Endodermal cell (in vitro differentiated cells): ENCODE results near the gene ADAMTS6. TPM values are rescaled to one million over a fixed set of nuclear protein-coding genes. Genes with fewer than 3 reads are reported as not detected.

Experiments
- DNase-seq: peaks from one replicate; pipeline ENCODE4 v3.0.0-alpha.2; 2017
- H3K27ac ChIP-seq: 2 replicates; pipeline ENCODE4 v1.5.1; 2013; ENCODE audit warnings: mild to moderate bottlenecking, low read depth, low read length, moderate library complexity
- H3K27me3 ChIP-seq: 2 replicates; pipeline ENCODE4 v1.6.1; 2013; ENCODE audit warnings: mild to moderate bottlenecking, low read length, moderate library complexity; ENCODE audit not compliant: insufficient read depth, control insufficient read depth, poor library complexity, severe bottlenecking
- H3K36me3 ChIP-seq: 2 replicates; pipeline ENCODE4 v1.7.0; 2013; ENCODE audit warnings: mild to moderate bottlenecking, low read length, moderate library complexity; ENCODE audit not compliant: control insufficient read depth, insufficient read depth
- H3K4me1 ChIP-seq: one replicate; pipeline ENCODE4 v1.7.0; 2013; ENCODE audit warnings: low read length; ENCODE audit not compliant: control insufficient read depth, insufficient read depth
- H3K4me3 ChIP-seq: 2 replicates; pipeline ENCODE4 v1.5.1; 2013; ENCODE audit warnings: mild to moderate bottlenecking, low read length, moderate library complexity
- H3K9ac ChIP-seq: 2 replicates; pipeline ENCODE4 v1.6.1; 2013; ENCODE audit warnings: mild to moderate bottlenecking, low read length, moderate library complexity; ENCODE audit not compliant: poor library complexity, severe bottlenecking; ENCODE audit errors: extremely low read depth
- H3K9me3 ChIP-seq: 2 replicates; pipeline ENCODE4 v1.6.1; 2013; ENCODE audit warnings: mild to moderate bottlenecking, low read length, moderate library complexity; ENCODE audit not compliant: control insufficient read depth
- H3K27ac Mint-ChIP-seq: 2 replicates; pipeline ENCODE4 v1.8.0; 2020; ENCODE audit warnings: mixed read lengths
- H3K27me3 Mint-ChIP-seq: 2 replicates; pipeline ENCODE4 v1.8.0; 2021; ENCODE audit warnings: mild to moderate bottlenecking, mixed read lengths; ENCODE audit not compliant: insufficient read depth
- H3K36me3 Mint-ChIP-seq: 2 replicates; pipeline ENCODE4 v1.8.0; 2020; ENCODE audit warnings: low read depth, mixed read lengths
- H3K4me1 Mint-ChIP-seq: 2 replicates; pipeline ENCODE4 v1.8.0; 2020; ENCODE audit warnings: mixed read lengths
- H3K4me3 Mint-ChIP-seq: 2 replicates; pipeline ENCODE4 v1.8.0; 2020; ENCODE audit warnings: mild to moderate bottlenecking, moderate library complexity, mixed read lengths
- H3K9me3 Mint-ChIP-seq: 2 replicates; pipeline ENCODE4 v1.8.0; 2020; ENCODE audit warnings: mild to moderate bottlenecking, mixed read lengths
- CTCF ChIP-seq: fragments of 200-600 bp; sonication (generic); conservative IDR thresholded peaks from 2 replicates; pipeline ENCODE4 v1.5.0; 2021; ENCODE audit warnings: antibody characterized with exemption, mild to moderate bottlenecking
- WGBS, 2 experiments: methylation state at CpG; one replicate each; pipeline versions ENCODE4 v1.1.5 to v1.1.7; 2013; ENCODE audit warnings: missing lambda C conversion rate in 2 of 2, mixed read lengths in 1 of 2; ENCODE audit not compliant: insufficient coverage in 1 of 2, insufficient read length in 1 of 2; 5-methylcytosine and 5-hydroxymethylcytosine counted together
- total RNA-seq, 2 donors: library from RNA; stranded (reverse); fragmentation: NEBNext Ultra II Directional in 1 of 2; extraction: Animal tissue kit (Norgen Biotek cat#: 25700) in 1 of 2; gene quantifications; 2 replicates in 1 of 2; 3 replicates in 1 of 2; pipeline ENCODE4 v1.2.1, GENCODE V29; 2021

The ADAMTS6 gene
- total RNA-seq, 2 donors from 2014 or later: 2.8 to 4.3 TPM

GRCh38 chr5:65359981-65360380 is 121.7 kb downstream of the ADAMTS6 start:
- Mint-ChIP-seq H3K36me3 (no peaks in the 10 kb centered on the region), H3K27ac (no peak overlapping the region), H3K4me3 (no peak overlapping the region), H3K27me3 (no peaks in the 10 kb centered on the region), H3K4me1 (peaks cover 12% of the 10 kb centered on the region), H3K9me3 (no peaks in the 10 kb centered on the region)
- no peaks in the 10 kb centered on the region for H3K4me1 ChIP-seq
- no peak overlapping the region for H3K9ac ChIP-seq
- H3K4me3 ChIP-seq: no peak overlapping the region
- no peak for DNase-seq
- H3K9me3 ChIP-seq: no peaks in the 10 kb centered on the region
- no peak for TF ChIP-seq CTCF
- no peak overlapping the region for H3K27ac ChIP-seq
- H3K36me3 ChIP-seq: no peaks in the 10 kb centered on the region
- H3K27me3 ChIP-seq: no peaks in the 10 kb centered on the region
- 98 to 100% methylated on average over 1 to 4 of the region's 5 CpGs for WGBS, 2 experiments

GRCh38 chr5:65359569-65359968 is 122.2 kb downstream of the ADAMTS6 start:
- H3K27me3 Mint-ChIP-seq: no peaks in the 10 kb centered on the region
- 78 to 88% methylated on average over 1 to 3 of the region's 3 CpGs for WGBS, 2 experiments

GRCh38 chr5:65356274-65356673 is 125.4 kb downstream of the ADAMTS6 start:
- no peaks in the 10 kb centered on the region for H3K36me3 ChIP-seq
- no peak overlapping the region for H3K9ac ChIP-seq
- WGBS, 2 experiments: 100% methylated on average over 1 of the region's 1 CpG; no CpG with 5 or more reads in 1 of the 2 experiments
- TF ChIP-seq CTCF: no peak
- no peaks in the 10 kb centered on the region for H3K36me3 Mint-ChIP-seq
- no peak overlapping the region for H3K4me3 Mint-ChIP-seq
- peaks cover 5% of the 10 kb centered on the region for H3K4me1 Mint-ChIP-seq
- no peak overlapping the region for H3K27ac Mint-ChIP-seq
- H3K27me3 Mint-ChIP-seq: no peaks in the 10 kb centered on the region
- H3K27ac ChIP-seq: no peak overlapping the region
- no peak overlapping the region for H3K4me3 ChIP-seq
- H3K27me3 ChIP-seq: no peaks in the 10 kb centered on the region
- H3K4me1 ChIP-seq: no peaks in the 10 kb centered on the region
- H3K9me3 ChIP-seq: no peaks in the 10 kb centered on the region
- no peak for DNase-seq
- H3K9me3 Mint-ChIP-seq: no peaks in the 10 kb centered on the region

More at GRCh38 chr5:65359569-65359968, 122.2 kb downstream of the ADAMTS6 start:
- H3K27ac Mint-ChIP-seq: no peak overlapping the region
- Histone ChIP-seq H3K27ac (no peak overlapping the region), H3K4me1 (no peaks in the 10 kb centered on the region), H3K9ac (no peak overlapping the region), H3K27me3 (no peaks in the 10 kb centered on the region), H3K9me3 (no peaks in the 10 kb centered on the region), H3K36me3 (no peaks in the 10 kb centered on the region), H3K4me3 (no peak overlapping the region)
- H3K4me1 Mint-ChIP-seq: peaks cover 12% of the 10 kb centered on the region
- H3K9me3 Mint-ChIP-seq: no peaks in the 10 kb centered on the region
- no peak for DNase-seq
- TF ChIP-seq CTCF: no peak
- H3K4me3 Mint-ChIP-seq: no peak overlapping the region
- no peaks in the 10 kb centered on the region for H3K36me3 Mint-ChIP-seq
